PC-3 (cell line): ENCODE data around the gene NLRP13. TPM values are rescaled to one million over a fixed set of nuclear protein-coding genes. Genes with fewer than 3 reads are reported as not detected.

Source experiments
- ATAC-seq: fragments of 200-7000 bp; cut with Tn5 transposase; 2 replicates; pipeline ENCODE4 v1.9.1; 2020; ENCODE audit warnings: mild to moderate bottlenecking, moderate library complexity
- BruUV-seq: library from RNA; stranded (reverse); fragments of 400-500 nt; replicated peaks from 2 replicates; lab custom pipeline; 2021; lab: Mats Ljungman, UMichigan
- CTCF ChIA-PET: fragments of 300-600 bp; sonication (Branson Sonifier 250); formaldehyde crosslinking; loops from one replicate; lab custom pipeline; 2022; ENCODE audit warnings: antibody characterized with exemption; lab: Charles Lee
- POLR2A ChIA-PET: fragments of 300-600 bp; sonication (Branson Sonifier 250); formaldehyde crosslinking; loops from one replicate; lab custom pipeline; 2022; ENCODE audit warnings: antibody characterized with exemption; ENCODE audit not compliant: unreplicated experiment; lab: Charles Lee
- DNase-seq: peaks from one replicate; pipeline ENCODE4 v3.0.0-alpha.2; 2015
- H2AFZ ChIP-seq: fragments of 300-600 bp; sonication (generic); 2 replicates; pipeline ENCODE4 v1.6.0; 2016; ENCODE audit warnings: antibody characterized with exemption, low read length
- H3F3A ChIP-seq: fragments of 300-600 bp; sonication (generic); one replicate; pipeline ENCODE4 v1.6.0; 2017; ENCODE audit warnings: antibody characterized with exemption, low read length, control low read depth, mild to moderate bottlenecking; ENCODE audit not compliant: unreplicated experiment
- H3K27ac ChIP-seq: fragments of 300-600 bp; sonication (generic); 2 replicates; pipeline ENCODE4 v1.5.1; 2016; ENCODE audit warnings: mild to moderate bottlenecking, low read length
- H3K27me3 ChIP-seq: fragments of 300-600 bp; sonication (generic); 2 replicates; pipeline ENCODE4 v1.6.1; 2016; ENCODE audit warnings: low read length, mixed read lengths
- H3K36me3 ChIP-seq: fragments of 300-600 bp; sonication (generic); 2 replicates; pipeline ENCODE4 v1.6.1; 2016; ENCODE audit warnings: low read depth, mixed run types, low read length, mixed read lengths
- H3K4me1 ChIP-seq: fragments of 300-600 bp; sonication (generic); 2 replicates; pipeline ENCODE4 v1.5.1; 2016; ENCODE audit warnings: low read length; ENCODE audit not compliant: insufficient read depth
- H3K4me2 ChIP-seq: fragments of 300-600 bp; sonication (generic); 2 replicates; pipeline ENCODE4 v1.6.0; 2016; ENCODE audit warnings: low read length
- H3K4me3 ChIP-seq: fragments of 300-600 bp; sonication (generic); 2 replicates; pipeline ENCODE4 v1.5.1; 2016; ENCODE audit warnings: mild to moderate bottlenecking, low read length, mixed read lengths
- H3K79me2 ChIP-seq: fragments of 300-600 bp; sonication (generic); 2 replicates; pipeline ENCODE4 v1.6.1; 2017; ENCODE audit warnings: low read length, mixed read lengths
- H3K9ac ChIP-seq: fragments of 300-600 bp; sonication (generic); 2 replicates; pipeline ENCODE4 v1.6.0; 2016; ENCODE audit warnings: mild to moderate bottlenecking, low read length
- H3K9me2 ChIP-seq: fragments of 300-600 bp; sonication (generic); replicated peaks from 2 replicates; pipeline ENCODE4 v1.6.1; 2016; ENCODE audit warnings: mixed run types, low read length, mixed read lengths
- H3K9me3 ChIP-seq: fragments of 300-600 bp; sonication (generic); 2 replicates; pipeline ENCODE4 v1.6.1; 2016; ENCODE audit warnings: low read length, mixed read lengths
- H4K20me1 ChIP-seq: fragments of 300-600 bp; sonication (generic); 2 replicates; pipeline ENCODE4 v1.6.1; 2016; ENCODE audit warnings: low read length, mixed read lengths
- CTCF ChIP-seq: fragments of 300-600 bp; sonication (generic); conservative IDR thresholded peaks from 2 replicates; pipeline ENCODE4 v1.5.1; 2017; ENCODE audit warnings: antibody characterized with exemption, low read depth, mild to moderate bottlenecking, low read length
- EZH2 ChIP-seq: fragments of 300-600 bp; sonication (generic); IDR thresholded peaks from one replicate; pipeline ENCODE4 v1.6.1; 2017; ENCODE audit warnings: antibody characterized with exemption, mild to moderate bottlenecking, low read length; ENCODE audit not compliant: unreplicated experiment
- EZH2phosphoT487 ChIP-seq: fragments of 300-600 bp; sonication (generic); IDR thresholded peaks from 2 replicates; pipeline ENCODE4 v1.6.1; 2018; ENCODE audit warnings: mild to moderate bottlenecking, antibody characterized with exemption, low read length, borderline replicate concordance
- intact Hi-C: fragments of 100-400 bp; cut with micrococcal nuclease; formaldehyde crosslinking; loops from 2 replicates; pipeline ENCODE4 v1.9.0; 2023
- total RNA-seq: library from RNA; depleted of rRNA; stranded (reverse); fragments of >200 nt; gene quantifications from 2 replicates; pipeline ENCODE4 v1.2.3, GENCODE V29; 2014

NLRP13 gene
- total RNA-seq, 1 experiment from 2014 or later, result not detected

DNA sequence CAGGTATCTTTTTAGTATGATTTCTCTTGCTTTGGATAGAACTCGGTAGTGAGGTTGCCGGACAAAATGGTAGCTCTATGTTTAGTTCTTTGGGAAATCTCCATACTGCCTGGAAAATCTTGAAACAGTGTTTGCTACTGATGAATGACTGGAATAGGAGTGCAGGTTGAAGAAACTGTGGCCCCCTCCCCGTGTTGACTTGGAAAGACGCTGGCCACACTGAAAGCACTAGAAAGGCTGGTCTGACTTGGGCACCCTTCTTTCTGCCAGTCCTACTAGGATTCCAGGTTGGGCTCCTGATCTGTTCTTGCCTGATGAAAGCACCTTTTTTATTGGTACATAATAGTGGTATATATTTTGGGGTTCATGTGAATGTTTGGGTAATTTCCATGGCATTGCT, 49.5 kb downstream of the NLRP13 start:
- TF ChIP-seq EZH2phosphoT487 (no peak), EZH2 (no peak), CTCF (no peak)
- CTCF ChIA-PET, result no interaction called here
- Histone ChIP-seq H3K4me2 (no peak overlapping the region), H3K27ac (no peak overlapping the region), H3K9ac (no peak overlapping the region), H3K36me3 (no peaks in the 10 kb centered on the region), H3K9me2 (no peaks in the 10 kb centered on the region), H3F3A (no peaks in the 10 kb centered on the region), H3K9me3 (no peaks in the 10 kb centered on the region), H3K4me1 (no peaks in the 10 kb centered on the region), H3K79me2 (no peaks in the 10 kb centered on the region), H4K20me1 (no peaks in the 10 kb centered on the region), H3K27me3 (peaks cover 46% of the 10 kb centered on the region), H3K4me3 (no peak overlapping the region), H2AFZ (no peak overlapping the region)
- ATAC-seq (no peak), DNase-seq (no peak)
- POLR2A ChIA-PET, result no interaction called here
- intact Hi-C loops, result no loop called here
- BruUV-seq, result no TSS peak

DNA sequence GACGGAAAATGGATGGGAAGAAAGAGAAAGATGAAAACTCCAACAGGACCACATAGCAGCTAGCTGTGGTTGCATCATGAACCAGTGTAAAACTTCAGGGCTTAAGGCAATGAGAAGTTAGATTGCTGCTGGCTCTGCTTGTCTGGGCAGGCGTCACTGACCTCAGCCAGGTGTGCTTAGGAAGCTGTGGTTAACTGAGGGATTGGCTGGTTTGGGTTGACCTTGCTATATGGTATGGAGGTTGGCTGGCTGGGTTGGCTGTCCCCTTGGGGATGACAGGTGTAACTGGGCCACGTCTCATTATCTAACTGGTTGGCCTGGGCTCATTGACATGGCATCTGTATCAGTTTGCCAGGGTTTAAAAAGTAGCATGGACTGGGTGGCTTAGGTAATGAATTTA, 54.9 kb downstream of the NLRP13 start:
- H2AFZ ChIP-seq, result no peak overlapping the region
- DNase-seq (no peak), ATAC-seq (no peak)
- H3K79me2 ChIP-seq, result no peaks in the 10 kb centered on the region
- no peak overlapping the region for H3K4me3 ChIP-seq
- no peaks in the 10 kb centered on the region; the same call in 1 of the 2 replicates for H3K9me3 ChIP-seq
- H3K9me2 ChIP-seq, result no peaks in the 10 kb centered on the region
- no peaks in the 10 kb centered on the region for H3F3A ChIP-seq
- H3K4me2 ChIP-seq, result no peak overlapping the region
- POLR2A ChIA-PET, result no interaction called here
- no peaks in the 10 kb centered on the region for H3K36me3 ChIP-seq
- intact Hi-C loops, result no loop called here
- H3K27ac ChIP-seq, result no peak overlapping the region
- no peaks in the 10 kb centered on the region for H3K4me1 ChIP-seq
- no TSS peak for BruUV-seq
- H4K20me1 ChIP-seq, result no peaks in the 10 kb centered on the region
- CTCF ChIA-PET, result no interaction called here
- H3K27me3 ChIP-seq, result peaks cover 77% of the 10 kb centered on the region
- TF ChIP-seq EZH2phosphoT487, result no peak
- TF ChIP-seq CTCF, result no peak
- TF ChIP-seq EZH2, result no peak
- no peak overlapping the region for H3K9ac ChIP-seq

- ChIA-PET POLR2A (no interaction called here), CTCF (no interaction called here)
- TF ChIP-seq CTCF, result no peak
- H4K20me1 ChIP-seq, result no peaks in the 10 kb centered on the region
- H3K4me2 ChIP-seq, result no peak overlapping the region
- H3K4me1 ChIP-seq, result no peaks in the 10 kb centered on the region
- no peaks in the 10 kb centered on the region for H3K9me3 ChIP-seq
- H3K27ac ChIP-seq, result no peak overlapping the region
- BruUV-seq, result no TSS peak
- no peaks in the 10 kb centered on the region for H3F3A ChIP-seq
- no peaks in the 10 kb centered on the region for H3K9me2 ChIP-seq
- H3K79me2 ChIP-seq, result no peaks in the 10 kb centered on the region
- H3K9ac ChIP-seq, result no peak overlapping the region
- H3K4me3 ChIP-seq, result no peak overlapping the region
- intact Hi-C loops, result no loop called here
- no peak for DNase-seq
- no peaks in the 10 kb centered on the region for H3K36me3 ChIP-seq
- peaks cover 89% of the 10 kb centered on the region for H3K27me3 ChIP-seq
- no peak overlapping the region for H2AFZ ChIP-seq
- no peak for ATAC-seq
Measured at GRCh38 chr19:55870736-55871135, 61.4 kb downstream of the NLRP13 start.
